Right lobe of liver (tissue), 6 donors: ENCODE results near the gene RASD2. TPM values are rescaled to one million over a fixed set of nuclear protein-coding genes. Genes with fewer than 3 reads are reported as not detected.
A peak's percentile ranks its signal among the peaks of the same experiment; 100 is the strongest.

Source experiments
- ATAC-seq, 4 donors: fragments of 200-7000 bp; cut with Tn5 transposase; one replicate each; pipeline ENCODE4 v1.9.1; 2020; ENCODE audit warnings: mild to moderate bottlenecking in 4 of 4, moderate library complexity in 4 of 4
- DNase-seq, 3 donors: peaks; one replicate each; pipeline ENCODE4 v3.0.0-alpha.2; 2020
- H3K27ac ChIP-seq, 3 donors: fragments of 200-600 bp; one replicate each; pipeline ENCODE4 v1.8.0; 2022
- H3K27me3 ChIP-seq, 2 donors: fragments of 200-600 bp; one replicate each; pipeline ENCODE4 v1.8.0; 2022
- H3K36me3 ChIP-seq, 4 donors: fragments of 200-600 bp; sonication (generic) in 1 of 4; one replicate each; pipeline versions ENCODE4 v1.5.1 to v1.8.0; 2017 to 2022; ENCODE audit warnings: control low read depth in 1 of 4
- H3K4me1 ChIP-seq, 4 donors: fragments of 200-600 bp; sonication (generic) in 1 of 4; one replicate each; pipeline versions ENCODE4 v1.5.1 to v1.8.0; 2017 to 2022; ENCODE audit warnings: control low read depth in 1 of 4
- H3K4me3 ChIP-seq, 3 donors: fragments of 200-600 bp; one replicate each; pipeline ENCODE4 v1.8.0; 2022
- H3K9me3 ChIP-seq, 4 donors: fragments of 200-600 bp; sonication (generic) in 1 of 4; one replicate each; pipeline versions ENCODE4 v1.5.1 to v1.8.0; 2017 to 2022; ENCODE audit warnings: control low read depth in 1 of 4
- CTCF ChIP-seq, 4 donors: fragments of 200-600 bp in 3 of 4; fragments of 450-650 bp in 1 of 4; IDR thresholded peaks; one replicate each; pipeline versions ENCODE4 v1.5.1 to v1.8.0; 2016 to 2022; ENCODE audit warnings: antibody characterized with exemption in 4 of 4, mild to moderate bottlenecking in 2 of 4
- POLR2A ChIP-seq: fragments of 450-650 bp; IDR thresholded peaks from one replicate; pipeline ENCODE4 v1.6.1; 2017; ENCODE audit warnings: antibody characterized with exemption, mild to moderate bottlenecking
- WGBS: methylation state at CpG from one replicate; pipeline ENCODE4 v1.1.6; 2018; ENCODE audit warnings: low coverage, low lambda C conversion rate; ENCODE audit not compliant: insufficient coverage; ENCODE audit errors: missing lambda C conversion rate; 5-methylcytosine and 5-hydroxymethylcytosine counted together
- intact Hi-C, 2 donors: fragments of 100-400 bp; cut with DNase I; formaldehyde crosslinking; loops; one replicate each; pipeline versions ENCODE4 v1.11.2 to v1.14.1; 2022
- total RNA-seq, 6 experiments: library from RNA; depleted of rRNA in 2 of 6; stranded (reverse); fragments of >200 nt in 2 of 6; fragmentation: NEBNext Ultra II Directional in 3 of 6; extraction: Animal tissue kit (Norgen Biotek cat#: 25700) in 3 of 6; gene quantifications; one replicate each; pipeline versions ENCODE4 v1.1.0 to v1.2.4, GENCODE V29; 2016 to 2023
- donor health status: DM: no; HTN: yes; CAD: no.
- donor health status: DM: no; HTN: no; CAD: no.
- donor health status: DM: no; HTN: no; CAD: no.
- donor health status: DM: no; HTN: yes; CAD: no.
- donor health status: DM: no; HTN: yes; CAD: no.

Gene RASD2
- total RNA-seq, 6 experiments from 2014 or later: 0.05 to 0.20 (median 0.07) TPM; not detected in 2

GRCh38 chr22:35597692-35598395 lies 57.2 kb downstream of the RASD2 start:
- H3K36me3 ChIP-seq: no peaks in the 10 kb centered on the region
- DNase-seq (peak in 1 of 3 donors; percentile 37), ATAC-seq (no peak)
- H3K9me3 ChIP-seq: no peaks in the 10 kb centered on the region
- no peak overlapping the region for H3K27ac ChIP-seq
- H3K4me1 ChIP-seq: no peaks in the 10 kb centered on the region
- intact Hi-C loops: no loop called here
- TF ChIP-seq POLR2A (no peak), CTCF (IDR thresholded peaks at IDR 0.05) (no peak)
- 76% methylated on average over 5 of the region's 16 CpGs for WGBS
- no peaks in the 10 kb centered on the region for H3K27me3 ChIP-seq
- no peak overlapping the region for H3K4me3 ChIP-seq

DNA sequence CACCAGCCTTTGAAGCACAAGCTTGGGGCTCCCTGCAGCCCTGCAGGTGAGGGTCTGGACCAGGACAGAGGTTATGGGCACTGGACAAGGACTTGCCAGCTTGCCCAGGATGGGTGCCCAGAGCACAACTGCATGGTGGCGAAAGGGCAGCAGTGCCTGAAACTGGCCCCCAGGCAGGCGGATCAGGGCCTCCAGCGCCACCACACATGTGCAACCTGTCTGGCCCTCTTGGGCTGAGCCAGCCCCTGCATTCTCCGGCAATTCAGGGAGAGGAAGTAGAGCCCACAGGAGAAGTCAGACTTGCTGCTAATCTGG lies 57.7 kb downstream of the RASD2 start:
- Histone ChIP-seq H3K9me3 (no peaks in the 10 kb centered on the region), H3K4me1 (no peaks in the 10 kb centered on the region), H3K27ac (no peak overlapping the region), H3K27me3 (no peaks in the 10 kb centered on the region), H3K4me3 (no peak overlapping the region), H3K36me3 (no peaks in the 10 kb centered on the region)
- 74% methylated on average over 3 of the region's 4 CpGs for WGBS
- ATAC-seq (no peak), DNase-seq (peak in 1 of 3 donors; percentile 49)
- TF ChIP-seq CTCF (IDR thresholded peaks at IDR 0.05): no peak
- no peak for TF ChIP-seq POLR2A
- intact Hi-C loops: no loop called here

GRCh38 chr22:35599364-35599763 lies 58.7 kb downstream of the RASD2 start:
- WGBS: 84% methylated on average over 4 of the region's 4 CpGs
- intact Hi-C loops: no loop called here
- H3K36me3 ChIP-seq: no peaks in the 10 kb centered on the region
- H3K4me1 ChIP-seq: no peaks in the 10 kb centered on the region
- ATAC-seq: no peak
- H3K27me3 ChIP-seq: no peaks in the 10 kb centered on the region
- no peak for TF ChIP-seq CTCF (IDR thresholded peaks at IDR 0.05)
- no peak for TF ChIP-seq POLR2A
- DNase-seq: no peak
- no peaks in the 10 kb centered on the region for H3K9me3 ChIP-seq
- H3K27ac ChIP-seq: no peak overlapping the region
- H3K4me3 ChIP-seq: no peak overlapping the region

GRCh38 chr22:35600476-35600875 lies 59.8 kb downstream of the RASD2 start:
- ATAC-seq (peak in 1 of 4 donors; percentile 8), DNase-seq (no peak)
- H3K36me3 ChIP-seq: no peaks in the 10 kb centered on the region
- H3K27ac ChIP-seq: no peak overlapping the region
- H3K9me3 ChIP-seq: no peaks in the 10 kb centered on the region
- no peaks in the 10 kb centered on the region for H3K4me1 ChIP-seq
- H3K27me3 ChIP-seq: no peaks in the 10 kb centered on the region
- intact Hi-C loops: no loop called here
- H3K4me3 ChIP-seq: no peak overlapping the region
- TF ChIP-seq POLR2A (no peak), CTCF (IDR thresholded peaks at IDR 0.05) (no peak)
- WGBS: 51% methylated on average over 11 of the region's 12 CpGs
